HCT116 (cell line): ENCODE results near the gene PLCD3. TPM values are rescaled to one million over a fixed set of nuclear protein-coding genes. Genes with fewer than 3 reads are reported as not detected.

ENCODE experiments used
- ATAC-seq: fragments of 200-7000 bp; cut with Tn5 transposase; 2 replicates; pipeline ENCODE4 v1.9.1; 2020; ENCODE audit warnings: mild to moderate bottlenecking, moderate library complexity
- BruUV-seq: library from RNA; stranded (reverse); fragments of 400-500 nt; replicated peaks from 2 replicates; lab custom pipeline; 2021; lab: Mats Ljungman, UMichigan
- CTCF ChIA-PET: fragments of 300-600 bp; sonication (Branson Sonifier 250); formaldehyde crosslinking; loops from one replicate; lab custom pipeline; 2021; ENCODE audit warnings: antibody characterized with exemption; lab: Charles Lee
- POLR2A ChIA-PET: fragments of 300-600, 350-600 bp; sonication (Branson Sonifier 250); formaldehyde crosslinking; loops from one replicate; lab custom pipeline; 2021; ENCODE audit warnings: antibody characterized with exemption; lab: Charles Lee
- RAD21 ChIA-PET, 2 experiments: fragments of 300-600 bp; sonication (Branson Sonifier 250); formaldehyde crosslinking; loops; one replicate each; lab custom pipeline; 2023; ENCODE audit warnings: low total read pairs in 2 of 2; ENCODE audit not compliant: uncharacterized antibody in 2 of 2, unreplicated experiment in 2 of 2, low non-redundant PET in 1 of 2; lab: Charles Lee
- DNase-seq: peaks from one replicate; pipeline ENCODE4 v3.0.0-alpha.2; 2010; ENCODE audit warnings: low read depth, low spot score
- H2AFZ ChIP-seq: fragments of 200-600 bp; shearing (Covaris generic), sonication (generic); 2 replicates; pipeline ENCODE4 v1.6.1; 2017; ENCODE audit warnings: low read depth, mixed run types, mixed read lengths, antibody characterized with exemption, low read length; ENCODE audit not compliant: poor library complexity, severe bottlenecking
- H3K27ac ChIP-seq: 2 replicates; pipeline ENCODE4 v1.5.1; 2012; ENCODE audit warnings: low read depth, low read length
- H3K27me3 ChIP-seq: fragments of 200-600 bp; sonication (generic); 2 replicates; pipeline ENCODE4 v1.6.1; 2016; ENCODE audit warnings: mixed run types, low read length, mixed read lengths; ENCODE audit not compliant: insufficient read depth
- H3K36me3 ChIP-seq, 2 experiments: fragments of 200-500 bp in 1 of 2; fragments of 200-600 bp in 1 of 2; sonication (Bioruptor generic) in 1 of 2; sonication (generic) in 1 of 2; 2 replicates each; pipeline versions ENCODE4 v1.5.1 to v1.6.1; 2014 to 2016; ENCODE audit warnings: low read length in 2 of 2, inconsistent platforms in 1 of 2, mixed read lengths in 1 of 2, mixed run types in 1 of 2; ENCODE audit not compliant: insufficient read depth in 2 of 2, control insufficient read depth in 1 of 2
- H3K4me1 ChIP-seq, 2 experiments: fragments of 200-600 bp in 1 of 2; sonication (generic) in 1 of 2; 2 replicates each; pipeline versions ENCODE4 v1.5.1 to v1.6.1; 2012 to 2017; ENCODE audit warnings: low read length in 2 of 2, inconsistent platforms in 1 of 2, mild to moderate bottlenecking in 1 of 2, mixed read lengths in 1 of 2, mixed run types in 1 of 2, moderate library complexity in 1 of 2; ENCODE audit not compliant: insufficient read depth in 2 of 2, control insufficient read depth in 1 of 2
- H3K4me2 ChIP-seq: fragments of 200-600 bp; sonication (generic); 2 replicates; pipeline ENCODE4 v1.6.1; 2017; ENCODE audit warnings: mixed run types, low read length, mixed read lengths
- H3K4me3 ChIP-seq, 2 experiments: fragments of 200-600 bp in 1 of 2; sonication (generic) in 1 of 2; replicated peaks in 1 of 2; 2 replicates each; pipeline ENCODE4 v1.5.1; 2011 to 2016; ENCODE audit warnings: low read length in 2 of 2, control low read depth in 1 of 2, low read depth in 1 of 2, mild to moderate bottlenecking in 1 of 2, mixed read lengths in 1 of 2, mixed run types in 1 of 2
- H3K79me2 ChIP-seq: fragments of 200-600 bp; sonication (generic); 2 replicates; pipeline ENCODE4 v1.6.1; 2017; ENCODE audit warnings: mild to moderate bottlenecking, mixed run types, low read length, moderate library complexity, mixed read lengths; ENCODE audit not compliant: insufficient read depth
- H3K9ac ChIP-seq: fragments of 200-600 bp; sonication (generic); 2 replicates; pipeline ENCODE4 v1.6.1; 2016; ENCODE audit warnings: low read length, mixed read lengths
- H3K9me2 ChIP-seq: fragments of 200-600 bp; sonication (generic), shearing (Covaris generic); 2 replicates; pipeline ENCODE4 v1.6.1; 2017; ENCODE audit warnings: mixed run types, mild to moderate bottlenecking, moderate library complexity; ENCODE audit not compliant: insufficient read depth
- H3K9me3 ChIP-seq, 2 experiments: fragments of 200-500 bp in 1 of 2; fragments of 200-600 bp in 1 of 2; sonication (Bioruptor generic) in 1 of 2; sonication (generic) in 1 of 2; 2 replicates each; pipeline ENCODE4 v1.6.1; 2014 to 2017; ENCODE audit warnings: low read length in 2 of 2, mixed read lengths in 2 of 2, inconsistent platforms in 1 of 2, low read depth in 1 of 2, mild to moderate bottlenecking in 1 of 2, mixed run types in 1 of 2, moderate library complexity in 1 of 2; ENCODE audit not compliant: control insufficient read depth in 1 of 2, insufficient read depth in 1 of 2
- H4K20me1 ChIP-seq: fragments of 200-600 bp; sonication (generic), shearing (Covaris generic); 2 replicates; pipeline ENCODE4 v1.6.1; 2017; ENCODE audit warnings: mixed run types, mild to moderate bottlenecking, moderate library complexity; ENCODE audit not compliant: insufficient read depth
- CBX3 ChIP-seq: IDR thresholded peaks from 2 replicates; pipeline ENCODE4 v1.6.1; 2012; ENCODE audit warnings: low read depth
- CEBPB ChIP-seq: IDR thresholded peaks from 2 replicates; pipeline ENCODE4 v1.6.1; 2012; ENCODE audit warnings: low read depth
- EGR1 ChIP-seq: IDR thresholded peaks from 2 replicates; pipeline ENCODE4 v1.6.1; 2012; ENCODE audit warnings: low read depth
- EZH2 ChIP-seq: fragments of 200-600 bp; sonication (generic); IDR thresholded peaks from 2 replicates; pipeline ENCODE4 v1.6.1; 2017; ENCODE audit warnings: antibody characterized with exemption, mixed run types
- EZH2phosphoT487 ChIP-seq: fragments of 200-600 bp; IDR thresholded peaks from 2 replicates; pipeline ENCODE4 v1.6.1; 2018; ENCODE audit warnings: antibody characterized with exemption, borderline replicate concordance
- FOSL1 ChIP-seq: IDR thresholded peaks from 2 replicates; pipeline ENCODE4 v1.6.1; 2012; ENCODE audit warnings: low read depth
- JUND ChIP-seq: IDR thresholded peaks from 2 replicates; pipeline ENCODE4 v1.6.1; 2012
- POLR2A ChIP-seq: IDR thresholded peaks from 2 replicates; pipeline ENCODE4 v1.7.0; 2011; ENCODE audit warnings: borderline replicate concordance; ENCODE audit not compliant: insufficient read depth, insufficient read length; ENCODE audit errors: extremely low read depth
- SIN3A ChIP-seq: IDR thresholded peaks from 2 replicates; pipeline ENCODE4 v1.6.1; 2012; ENCODE audit warnings: low read depth
- SP1 ChIP-seq: IDR thresholded peaks from 2 replicates; pipeline ENCODE4 v1.6.1; 2012; ENCODE audit warnings: low read depth
- TCF7L2 ChIP-seq: IDR thresholded peaks from 2 replicates; pipeline ENCODE4 v1.7.0; 2011; ENCODE audit warnings: borderline replicate concordance, inconsistent platforms; ENCODE audit not compliant: insufficient read depth, insufficient read length; ENCODE audit errors: extremely low read depth
- YY1 ChIP-seq: IDR thresholded peaks from 2 replicates; pipeline ENCODE4 v1.6.1; 2011; ENCODE audit warnings: low read length, low read depth, moderate library complexity, mild to moderate bottlenecking; ENCODE audit not compliant: insufficient replicate concordance; ENCODE audit errors: extremely low read depth
- ZFX ChIP-seq: fragments of 450-650 bp; IDR thresholded peaks from 2 replicates; pipeline ENCODE4 v1.6.1; 2017
- ZNF274 ChIP-seq: fragments of 200-500 bp; sonication (Bioruptor generic); IDR thresholded peaks from 2 replicates; pipeline ENCODE4 v1.6.1; 2014; ENCODE audit warnings: mild to moderate bottlenecking, low read depth, low read length, inconsistent platforms
- intact Hi-C: fragments of 100-400 bp; cut with micrococcal nuclease; formaldehyde crosslinking; loops from 2 replicates; pipeline ENCODE4 v1.10.0; 2022
- total RNA-seq: library from RNA; stranded (reverse); gene quantifications from one replicate; pipeline ENCODE4 v1.2.1, GENCODE V29; 2021; ENCODE audit not compliant: unreplicated experiment
- TF ChIP-seq, protein P1 (sequence below): IDR thresholded peaks from 2 replicates; pipeline ENCODE4 v1.6.1; 2012
- TF ChIP-seq, protein P2 (sequence below): IDR thresholded peaks from 2 replicates; pipeline ENCODE4 v1.6.1; 2011; ENCODE audit warnings: mild to moderate bottlenecking, low read length, moderate library complexity; ENCODE audit not compliant: insufficient replicate concordance; ENCODE audit errors: extremely low read depth

Gene PLCD3
- total RNA-seq, 1 experiment from 2014 or later = 197 TPM

DNA sequence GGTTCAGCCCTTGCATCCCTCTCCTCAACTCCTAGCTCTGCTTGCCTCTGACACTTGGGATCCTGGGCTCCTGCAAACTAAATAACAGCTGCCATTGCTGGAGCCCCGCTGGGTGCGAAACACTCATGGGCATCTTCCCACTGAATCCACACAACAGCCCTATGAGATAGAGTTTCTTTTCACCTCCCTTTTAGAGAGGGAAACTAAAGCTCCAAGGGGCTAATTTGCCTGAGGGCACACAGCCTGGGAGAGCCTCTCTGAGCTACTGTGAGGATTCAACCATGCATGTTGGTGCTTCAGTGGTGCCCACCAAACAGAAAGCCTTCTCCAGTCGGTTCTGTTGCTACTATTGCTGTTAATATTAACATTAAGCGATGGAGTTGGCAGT lies 7.2 kb upstream of the PLCD3 start:
- ATAC-seq (no peak), DNase-seq (no peak)
- Histone ChIP-seq H3K36me3 (no peaks in the 10 kb centered on the region), H3K4me1 (peaks cover 3 to 21% of the 10 kb centered on the region in 2 experiments; a peak in 2 of 4 replicates), H3K9me2 (no peaks in the 10 kb centered on the region), H3K27ac (no peak overlapping the region), H4K20me1 (no peaks in the 10 kb centered on the region), H3K79me2 (no peaks in the 10 kb centered on the region), H2AFZ (no peak overlapping the region), H3K9me3 (no peaks in the 10 kb centered on the region), H3K27me3 (no peaks in the 10 kb centered on the region), H3K4me2 (no peak overlapping the region), H3K9ac (no peak overlapping the region), H3K4me3 (no peak overlapping the region)
- POLR2A ChIA-PET = interaction anchor here (1.1 to 1.2 kb wide), 2 partner anchors 9 to 10 kb away, joined by 4 read pairs; partner anchors contain the start of gene HEXIM1
- CTCF ChIA-PET = interaction anchor here (0.8 to 1.0 kb wide), 2 partner anchors 9 to 58 kb away, joined by 3 read pairs; partner anchors contain the start of gene HEXIM1
- no TSS peak for BruUV-seq
- intact Hi-C loops = loop anchor here (10.0 kb wide), 2 partner anchors 245 to 365 kb away; no protein-coding TSS in a partner anchor
- TF ChIP-seq YY1 (no peak), JUND (no peak), EZH2 (no peak), FOSL1 (no peak)
- RAD21 ChIA-PET = no interaction called here

DNA sequence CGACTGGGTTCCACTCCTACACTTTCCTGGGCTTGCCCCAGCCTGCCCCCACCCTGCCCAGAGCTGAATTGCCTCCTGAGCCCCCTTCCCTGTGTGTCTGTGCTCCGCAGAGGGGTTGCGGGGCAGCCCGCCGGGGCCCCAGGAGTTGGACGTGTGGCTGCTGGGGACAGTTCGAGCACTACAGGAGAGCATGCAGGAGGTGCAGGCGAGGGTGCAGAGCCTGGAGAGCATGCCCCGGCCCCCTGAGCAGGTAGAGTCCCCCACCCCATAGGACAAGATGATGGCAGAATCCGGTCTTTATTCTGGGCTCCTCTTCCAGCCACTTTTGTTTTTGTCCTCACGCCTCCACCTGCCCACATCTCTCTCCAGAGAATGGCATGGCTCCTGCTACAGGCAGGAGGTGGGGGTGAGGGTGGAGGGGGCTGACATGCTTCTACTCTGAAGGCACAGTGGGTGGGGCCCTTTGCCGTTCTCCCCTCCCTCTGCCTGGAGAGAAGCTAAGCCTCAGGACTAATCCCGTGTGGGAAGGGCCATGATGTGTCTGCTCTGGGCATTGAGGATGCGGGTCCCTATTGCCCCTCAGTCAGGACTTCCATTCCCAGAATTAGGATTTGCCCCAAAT lies 6.7 kb upstream of the PLCD3 start:
- no peaks in the 10 kb centered on the region for H4K20me1 ChIP-seq
- ATAC-seq = no peak
- H3K36me3 ChIP-seq = no peaks in the 10 kb centered on the region
- TF ChIP-seq TCF7L2 (no peak), SIN3A (no peak), POLR2A (no peak), ZNF274 (no peak), CEBPB (no peak), EZH2 (no peak), EGR1 (no peak), ZFX (no peak), CBX3 (no peak), FOSL1 (no peak), SP1 (no peak), EZH2phosphoT487 (no peak)
- TF ChIP-seq, protein P1, sequence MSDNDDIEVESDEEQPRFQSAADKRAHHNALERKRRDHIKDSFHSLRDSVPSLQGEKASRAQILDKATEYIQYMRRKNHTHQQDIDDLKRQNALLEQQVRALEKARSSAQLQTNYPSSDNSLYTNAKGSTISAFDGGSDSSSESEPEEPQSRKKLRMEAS = no peak
- TF ChIP-seq, protein P2, sequence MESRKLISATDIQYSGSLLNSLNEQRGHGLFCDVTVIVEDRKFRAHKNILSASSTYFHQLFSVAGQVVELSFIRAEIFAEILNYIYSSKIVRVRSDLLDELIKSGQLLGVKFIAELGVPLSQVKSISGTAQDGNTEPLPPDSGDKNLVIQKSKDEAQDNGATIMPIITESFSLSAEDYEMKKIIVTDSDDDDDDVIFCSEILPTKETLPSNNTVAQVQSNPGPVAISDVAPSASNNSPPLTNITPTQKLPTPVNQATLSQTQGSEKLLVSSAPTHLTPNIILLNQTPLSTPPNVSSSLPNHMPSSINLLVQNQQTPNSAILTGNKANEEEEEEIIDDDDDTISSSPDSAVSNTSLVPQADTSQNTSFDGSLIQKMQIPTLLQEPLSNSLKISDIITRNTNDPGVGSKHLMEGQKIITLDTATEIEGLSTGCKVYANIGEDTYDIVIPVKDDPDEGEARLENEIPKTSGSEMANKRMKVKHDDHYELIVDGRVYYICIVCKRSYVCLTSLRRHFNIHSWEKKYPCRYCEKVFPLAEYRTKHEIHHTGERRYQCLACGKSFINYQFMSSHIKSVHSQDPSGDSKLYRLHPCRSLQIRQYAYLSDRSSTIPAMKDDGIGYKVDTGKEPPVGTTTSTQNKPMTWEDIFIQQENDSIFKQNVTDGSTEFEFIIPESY = no peak
- ChIA-PET POLR2A (interaction anchor here (1.2 kb wide), 1 partner anchor 9 kb away, joined by 4 read pairs; the partner anchor contains the start of gene HEXIM1), CTCF (interaction anchor here (0.8 to 1.0 kb wide), 2 partner anchors 10 to 59 kb away, joined by 3 read pairs; partner anchors contain the start of gene HEXIM1), RAD21 (no interaction called here)
- no peak for DNase-seq
- intact Hi-C loops = loop anchor here (10.0 kb wide), 2 partner anchors 246 to 364 kb away; no protein-coding TSS in a partner anchor
- H3K9me3 ChIP-seq = no peaks in the 10 kb centered on the region
- no peak overlapping the region for H2AFZ ChIP-seq
- no peak overlapping the region for H3K9ac ChIP-seq
- H3K27ac ChIP-seq = no peak overlapping the region
- no peaks in the 10 kb centered on the region for H3K79me2 ChIP-seq
- H3K27me3 ChIP-seq = no peaks in the 10 kb centered on the region
- H3K4me3 ChIP-seq = no peak overlapping the region
- H3K9me2 ChIP-seq = no peaks in the 10 kb centered on the region
- H3K4me1 ChIP-seq = peaks cover 3 to 21% of the 10 kb centered on the region in 2 experiments; a peak in 2 of 4 replicates
- no TSS peak for BruUV-seq
- H3K4me2 ChIP-seq = no peak overlapping the region
